HG02938 (cell line): ENCODE results near the gene TMEM38B.
"Not testable (repeated sequence)": the region's sequence is repeated elsewhere in the genome, so short reads cannot be mapped to it uniquely, and the experiment has no call there.

Experiments
- ATAC-seq: cut with Tn5 transposase; IDR thresholded peaks from one replicate; pipeline ENCODE4 v1.9.1; 2021; ENCODE audit warnings: mild to moderate bottlenecking, moderate library complexity; ENCODE audit not compliant: unreplicated experiment

TMEM38B gene

DNA sequence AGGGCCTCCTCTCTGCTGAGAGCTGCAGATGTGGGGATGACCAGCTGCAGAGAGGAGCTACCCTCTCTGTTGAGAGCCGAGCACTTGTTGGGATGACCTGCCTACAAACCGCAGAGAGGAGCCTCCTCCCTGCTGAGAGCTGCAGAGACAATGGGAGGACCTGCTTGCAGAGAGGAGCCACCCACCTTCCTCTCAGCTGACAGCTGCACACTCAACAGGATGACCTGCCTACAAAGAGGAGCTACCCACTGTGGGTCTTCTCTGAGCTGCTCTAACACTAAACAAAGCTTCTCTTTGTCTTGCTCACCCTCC, 19.6 kb downstream of the TMEM38B start:
- no peak for ATAC-seq

- ATAC-seq = no peak
Measured at GRCh38 chr9:105716146-105716545, 21.8 kb downstream of the TMEM38B start.

- no peak for ATAC-seq
Measured at GRCh38 chr9:105722099-105722498, 27.8 kb downstream of the TMEM38B start.

GRCh38 chr9:105725370-105725769, 31.0 kb downstream of the TMEM38B start:
- no peak for ATAC-seq

DNA sequence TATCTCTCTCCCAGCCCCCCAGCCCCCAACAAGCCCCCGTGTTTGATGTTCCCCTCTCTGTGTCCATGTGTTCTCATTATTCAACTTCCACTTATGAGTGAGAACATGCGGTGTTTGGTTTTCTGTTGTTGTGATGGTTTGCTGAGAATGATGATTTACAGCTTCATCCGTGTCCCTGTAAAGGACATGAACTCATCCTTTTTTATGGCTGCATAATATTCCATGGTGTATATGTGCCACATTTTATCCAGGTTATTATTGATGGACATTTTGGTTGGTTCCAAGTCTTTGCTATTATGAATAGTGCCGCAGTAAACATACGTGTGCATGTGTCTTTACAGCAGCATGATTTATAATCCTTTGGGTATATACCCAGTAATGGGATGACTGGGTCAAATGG, 33.9 kb downstream of the TMEM38B start:
- not testable (repeated sequence) for ATAC-seq

- not testable (repeated sequence) for ATAC-seq
Measured at GRCh38 chr9:105731420-105731819, 37.1 kb downstream of the TMEM38B start.

GRCh38 chr9:105735366-105735765, 41.0 kb downstream of the TMEM38B start:
- no peak for ATAC-seq

GRCh38 chr9:105737205-105737604, 42.9 kb downstream of the TMEM38B start:
- ATAC-seq = no peak

DNA sequence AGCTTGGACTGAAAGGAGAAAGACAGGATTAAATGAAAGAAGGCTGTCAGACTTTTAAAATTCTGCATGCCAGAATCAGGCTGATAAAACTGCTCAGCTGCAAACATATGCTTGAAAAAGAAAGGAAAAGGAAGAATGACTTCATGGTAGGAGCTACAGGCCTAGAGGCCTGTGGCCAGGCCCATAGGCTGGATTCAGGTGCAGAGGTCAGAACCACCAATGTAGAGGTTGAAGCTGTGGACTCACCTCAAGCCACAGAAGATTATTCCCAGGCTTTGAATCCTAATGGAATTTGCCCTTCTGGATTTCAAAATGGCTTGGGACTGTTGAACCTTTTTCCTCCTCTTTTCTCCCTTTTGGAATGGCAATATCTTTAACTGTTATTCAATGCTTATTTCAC, 47.7 kb downstream of the TMEM38B start:
- no peak for ATAC-seq

DNA sequence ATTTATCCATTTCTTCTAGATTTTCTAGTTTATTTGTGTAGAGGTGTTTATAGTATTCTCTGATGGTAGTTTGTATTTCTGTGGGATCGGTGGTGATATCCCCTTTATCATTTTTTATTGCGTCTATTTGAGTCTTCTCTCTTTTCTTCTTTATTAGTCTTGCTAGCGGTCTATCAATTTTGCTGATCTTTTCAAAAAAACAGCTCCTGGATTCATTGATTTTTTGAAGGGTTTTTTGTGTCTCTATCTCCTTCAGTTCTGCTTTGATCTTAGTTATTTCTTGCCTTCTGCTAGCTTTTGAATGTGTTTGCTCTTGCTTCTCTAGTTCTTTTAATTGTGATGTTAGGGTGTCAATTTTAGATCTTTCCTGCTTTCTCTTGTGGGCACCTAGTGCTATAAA, 53.0 kb downstream of the TMEM38B start:
- ATAC-seq = not testable (repeated sequence)

- ATAC-seq = no peak
Measured at GRCh38 chr9:105751761-105752160, 57.4 kb downstream of the TMEM38B start.

GRCh38 chr9:105757496-105758251, 63.3 kb downstream of the TMEM38B start:
- no peak for ATAC-seq

DNA sequence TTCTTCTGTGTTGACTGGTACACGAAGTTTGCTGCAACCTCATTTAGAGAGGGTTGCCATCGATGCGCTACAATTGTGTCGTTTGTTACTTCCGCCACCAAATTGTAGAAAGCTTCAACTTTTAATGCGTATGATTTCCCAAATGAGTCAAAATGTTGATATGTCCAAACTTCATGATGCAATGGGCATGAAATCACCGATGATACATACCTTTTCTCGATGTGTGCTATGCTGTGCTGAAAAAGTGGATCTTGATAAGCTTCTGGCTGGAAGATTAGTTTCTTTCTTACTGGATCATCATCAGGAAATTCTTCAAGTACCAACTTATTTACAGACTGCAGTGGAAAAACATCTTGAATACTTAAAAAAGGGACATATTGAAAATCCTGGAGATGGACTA, 65.7 kb downstream of the TMEM38B start:
- no peak for ATAC-seq

GRCh38 chr9:105782561-105783494, 88.5 kb downstream of the TMEM38B start:
- not testable (repeated sequence) for ATAC-seq

GRCh38 chr9:105783495-105783872, 89.1 kb downstream of the TMEM38B start:
- ATAC-seq = not testable (repeated sequence)

DNA sequence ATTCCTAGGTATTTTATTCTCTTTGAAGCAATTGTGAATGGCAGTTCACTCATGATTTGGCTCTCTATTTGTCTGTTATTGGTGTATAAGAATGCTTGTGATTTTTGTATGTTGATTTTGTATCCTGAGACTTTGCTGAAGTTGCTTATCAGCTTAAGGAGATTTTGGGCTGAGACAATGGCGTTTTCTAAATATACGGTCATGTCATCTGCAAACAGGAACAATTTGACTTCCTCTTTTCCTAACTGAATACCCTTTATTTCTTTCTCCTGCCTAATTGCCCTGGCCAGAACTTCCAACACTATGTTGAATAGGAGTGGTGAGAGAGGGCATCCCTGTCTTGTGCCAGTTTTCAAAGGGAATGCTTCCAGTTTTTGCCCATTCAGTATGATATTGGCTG, 92.5 kb downstream of the TMEM38B start:
- ATAC-seq = not testable (repeated sequence)

- no peak for ATAC-seq
Measured at GRCh38 chr9:105816202-105816744, 121.9 kb downstream of the TMEM38B start.

DNA sequence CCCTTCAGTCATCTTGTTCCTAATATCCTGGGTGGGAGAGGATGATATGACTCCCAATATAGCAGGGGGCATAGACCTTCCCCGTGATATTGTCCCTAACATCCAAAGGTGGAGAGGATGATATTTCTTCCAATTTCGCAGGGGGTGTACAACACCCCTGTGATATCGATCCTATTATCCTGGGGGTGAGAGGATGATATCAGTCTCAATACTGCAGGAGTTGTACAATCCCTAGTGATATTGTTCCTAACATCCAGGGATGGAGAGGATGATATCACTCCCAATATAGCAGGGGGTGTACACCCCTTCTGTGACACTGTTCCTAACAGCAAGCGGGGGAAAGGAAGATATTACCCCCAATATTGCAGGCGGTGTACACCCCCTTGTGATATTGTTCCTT, 122.6 kb downstream of the TMEM38B start:
- ATAC-seq = no peak

GRCh38 chr9:105818903-105819302, 124.6 kb downstream of the TMEM38B start:
- ATAC-seq = no peak

- ATAC-seq = no peak
Measured at GRCh38 chr9:105822814-105823213, 128.5 kb downstream of the TMEM38B start.
